GM19351 (cell line): ENCODE results near the gene CA6.
"Not testable (repeated sequence)": the region's sequence is repeated elsewhere in the genome, so short reads cannot be mapped to it uniquely, and the experiment has no call there.

Experiments used
- ATAC-seq: cut with Tn5 transposase; IDR thresholded peaks from one replicate; pipeline ENCODE4 v1.9.1; 2021; ENCODE audit warnings: mild to moderate bottlenecking, moderate library complexity; ENCODE audit not compliant: unreplicated experiment

CA6 gene

DNA sequence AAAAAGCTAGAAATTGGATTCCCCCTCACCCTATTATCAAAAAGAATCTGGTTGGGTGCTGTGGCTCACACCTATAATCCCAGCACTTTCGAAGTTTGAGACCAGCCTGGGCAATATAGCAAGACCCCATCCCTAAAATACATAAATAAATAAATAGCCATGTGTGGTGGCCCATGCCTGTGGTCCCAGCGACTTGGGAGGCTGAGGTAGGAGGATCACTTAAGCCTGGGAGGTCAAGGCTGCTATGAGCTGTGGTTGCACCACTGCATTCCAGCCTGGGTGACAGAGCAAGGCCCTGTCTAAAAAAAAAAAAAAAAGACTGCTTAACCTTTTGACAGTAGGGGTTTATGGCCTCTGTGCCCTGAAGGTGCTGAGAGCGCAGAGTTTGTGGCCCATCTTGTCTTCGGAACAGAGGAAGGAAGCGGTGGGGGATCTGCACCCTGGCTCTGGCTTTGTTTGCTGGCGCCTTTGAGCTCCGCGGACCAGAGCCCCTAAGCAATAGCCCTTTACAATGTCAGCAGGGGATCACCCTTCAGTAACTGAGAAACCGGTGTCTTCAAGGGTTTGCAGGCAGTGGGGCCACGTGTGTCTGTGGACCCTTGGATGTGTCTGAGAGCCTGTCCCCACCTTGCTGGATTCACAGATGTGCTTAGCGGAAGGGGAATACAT is 58.5 kb downstream of the CA6 start:
- no peak for ATAC-seq

DNA sequence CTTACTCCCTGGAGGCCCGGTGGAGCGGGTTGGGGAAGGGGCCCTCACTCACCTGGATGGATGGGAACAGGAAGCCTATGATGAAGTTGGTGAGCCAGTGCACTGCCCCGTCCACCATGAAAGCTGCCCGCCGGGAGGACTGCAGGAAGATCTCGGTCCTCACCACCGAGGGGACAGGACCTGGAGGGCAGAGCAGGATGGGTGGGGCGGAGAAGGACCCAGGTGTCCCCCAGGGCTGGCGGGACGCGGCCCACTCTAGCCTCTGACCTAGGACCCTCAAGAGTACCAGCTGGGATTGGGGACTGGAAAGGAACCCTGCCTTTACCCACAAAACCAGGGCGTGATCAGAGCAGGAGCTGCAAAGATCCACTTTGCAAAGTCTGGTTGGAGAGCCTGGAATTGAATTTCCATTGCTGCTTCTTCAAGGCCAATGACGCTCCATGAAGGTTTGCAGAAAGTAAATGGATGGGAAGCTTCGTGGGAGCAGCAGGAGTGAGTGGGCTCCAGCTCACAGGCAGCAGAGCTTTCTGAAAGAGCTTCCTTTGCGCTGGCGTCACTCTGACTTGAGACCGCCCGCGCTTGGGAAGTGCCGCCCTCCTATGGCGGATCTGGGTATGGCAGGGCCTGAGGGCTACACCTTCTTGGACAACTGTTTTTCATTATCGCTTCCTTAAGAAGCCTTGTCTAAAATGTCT is 59.2 kb downstream of the CA6 start:
- ATAC-seq: peak; percentile 55

DNA sequence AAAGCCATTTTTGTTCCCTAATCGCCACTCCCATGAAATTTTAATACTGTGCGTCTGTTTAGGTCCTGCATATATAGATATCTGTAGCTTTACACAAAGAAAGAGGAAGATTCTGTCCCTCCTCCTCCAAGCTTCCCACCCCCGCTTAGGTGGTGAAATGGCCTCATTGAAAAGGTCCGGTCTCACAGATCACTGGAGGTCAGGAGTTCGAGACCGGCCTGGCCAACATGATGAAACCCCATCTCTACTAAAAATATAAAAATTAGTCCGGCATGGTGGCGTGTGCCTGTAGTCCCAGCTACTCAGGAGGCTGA is 59.7 kb downstream of the CA6 start:
- ATAC-seq: no peak

DNA sequence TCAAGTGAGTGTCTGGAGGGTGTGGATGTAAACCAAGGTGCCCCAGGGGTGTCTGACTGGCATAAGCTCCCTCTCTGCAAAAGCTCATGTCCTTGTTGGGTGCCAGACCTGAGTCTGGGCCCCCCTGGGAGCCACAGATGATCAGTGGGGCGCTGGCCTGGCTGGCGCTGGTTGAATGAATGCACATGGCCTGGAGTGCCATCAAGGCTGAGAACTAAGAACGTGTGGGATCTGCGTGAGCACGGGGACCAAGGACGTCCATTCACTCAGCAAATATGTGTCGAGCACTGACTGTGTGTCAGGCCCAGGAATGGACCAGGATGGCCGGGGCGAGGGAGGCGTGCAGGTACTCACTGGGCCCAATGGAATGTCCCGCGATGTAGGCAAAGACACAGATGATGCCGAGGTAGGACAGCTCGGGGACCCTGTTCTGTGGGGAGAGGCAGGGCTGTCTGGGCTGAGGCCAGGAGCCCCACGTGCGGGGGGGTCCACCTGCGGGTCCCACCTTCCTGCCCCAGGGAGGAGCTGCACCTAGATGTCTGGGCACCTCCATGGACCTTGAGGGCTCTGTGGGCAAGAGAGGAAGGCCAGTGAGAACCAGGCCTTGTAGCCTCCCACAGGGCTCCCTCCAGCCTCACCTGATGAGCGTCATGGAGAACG is 61.4 kb downstream of the CA6 start:
- no peak for ATAC-seq

DNA sequence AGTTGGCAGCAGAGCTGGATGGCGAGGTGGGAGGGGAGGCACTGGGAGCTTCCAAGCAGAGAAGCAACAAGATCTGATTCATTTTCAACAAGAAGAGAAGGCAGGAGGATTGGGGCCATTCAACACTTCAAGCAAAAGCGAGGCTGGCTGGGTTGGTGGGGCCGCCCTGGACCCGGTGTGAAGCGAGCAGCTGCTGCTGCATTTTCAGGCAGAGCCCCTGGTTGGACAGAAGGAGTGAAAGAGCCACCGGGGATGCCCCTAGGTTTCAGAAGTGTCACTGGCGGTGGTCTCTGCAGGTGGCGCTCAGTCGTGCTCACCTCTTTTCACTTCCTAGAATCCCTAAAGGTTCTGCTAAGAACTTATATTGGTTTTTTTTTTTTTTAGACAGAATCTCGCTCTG is 62.6 kb downstream of the CA6 start:
- peak; percentile 51 for ATAC-seq

DNA sequence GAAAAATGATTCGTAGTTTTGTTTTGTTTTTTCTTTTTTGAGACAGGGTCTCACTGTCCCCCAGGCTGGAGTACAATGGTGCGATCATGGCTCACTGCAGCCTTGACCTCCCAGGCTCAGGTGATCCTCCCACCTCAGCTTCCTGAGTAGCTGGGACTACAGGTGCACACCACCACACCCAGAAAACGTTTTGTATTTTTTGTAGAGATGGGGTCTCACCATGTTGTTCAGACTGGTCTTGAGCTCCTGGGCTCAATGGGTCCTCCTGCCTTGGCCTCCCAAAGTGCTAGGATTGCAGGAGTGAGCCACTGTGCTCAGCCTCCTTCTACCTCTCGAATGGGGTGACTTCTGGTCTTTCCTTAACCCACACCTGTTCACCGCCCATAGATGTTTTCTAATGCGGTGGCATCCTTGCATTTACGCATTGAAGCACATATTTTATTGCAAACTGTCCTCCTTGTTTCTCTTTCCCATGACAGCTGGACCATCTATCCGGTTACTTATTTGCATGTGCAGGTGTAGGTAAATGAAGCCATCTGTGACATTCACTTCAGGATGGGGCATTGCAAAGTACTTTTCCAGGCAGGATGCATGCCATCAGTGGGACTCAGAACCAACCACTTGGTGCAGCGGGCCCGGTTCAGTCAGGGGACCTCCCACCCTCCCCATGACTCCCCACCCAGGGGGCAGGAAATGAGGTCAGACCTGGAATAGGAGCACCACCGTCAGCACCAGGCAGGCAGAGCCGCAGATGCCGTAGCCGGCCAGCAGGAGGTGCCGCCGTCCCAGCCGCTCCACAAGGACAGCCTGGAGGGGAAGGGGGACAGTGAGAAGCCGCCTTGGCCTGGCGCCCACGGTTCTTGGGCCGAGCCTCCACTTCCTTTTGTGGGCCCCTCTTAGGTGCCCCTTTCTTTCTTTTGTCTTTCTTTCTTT is 64.0 kb downstream of the CA6 start:
- no peak for ATAC-seq

DNA sequence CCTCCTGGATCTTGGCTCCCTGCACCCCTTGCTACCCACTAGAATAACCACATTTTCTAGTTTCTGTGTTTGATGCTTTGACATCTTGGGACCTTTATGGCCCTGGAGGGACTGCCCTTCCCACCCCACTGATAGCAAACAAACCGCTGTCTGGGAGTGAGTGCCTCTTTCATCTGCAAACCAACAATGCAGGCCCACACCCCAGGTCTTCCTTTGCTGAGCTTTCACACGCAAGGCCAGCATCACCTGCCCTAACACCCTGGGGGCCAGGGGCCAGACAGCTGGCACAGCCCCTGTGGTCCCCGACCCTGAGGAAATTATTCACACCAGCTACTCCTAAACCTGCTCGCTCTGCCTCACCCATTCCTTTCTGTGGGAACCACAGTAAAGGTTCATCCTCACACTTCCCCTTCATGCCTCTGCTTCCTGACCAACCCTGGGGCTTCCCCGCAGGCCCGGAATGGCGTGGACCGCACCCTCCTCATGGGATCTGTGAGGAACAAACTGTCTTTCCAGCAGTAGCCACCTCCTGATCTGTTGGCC is 65.2 kb downstream of the CA6 start:
- no peak for ATAC-seq

DNA sequence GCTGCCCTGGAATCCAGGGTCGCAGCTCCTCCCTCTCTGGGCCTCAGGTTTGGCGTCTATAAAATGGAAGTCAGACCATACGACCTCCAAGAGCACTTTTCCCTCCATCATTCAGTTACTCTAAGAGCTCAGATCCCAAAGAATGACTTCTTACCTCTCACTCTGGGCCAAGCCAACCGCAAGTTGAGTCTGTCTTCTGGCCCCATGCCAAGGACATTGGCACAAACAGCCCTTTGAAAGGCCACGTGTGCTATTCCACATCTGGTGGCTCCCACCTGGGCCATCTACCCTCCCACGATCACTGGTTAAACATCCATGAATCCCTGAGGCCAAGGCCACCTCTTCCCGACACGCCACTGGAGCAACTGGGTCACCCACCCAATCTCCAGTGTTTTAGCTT is 68.2 kb downstream of the CA6 start:
- ATAC-seq: no peak

DNA sequence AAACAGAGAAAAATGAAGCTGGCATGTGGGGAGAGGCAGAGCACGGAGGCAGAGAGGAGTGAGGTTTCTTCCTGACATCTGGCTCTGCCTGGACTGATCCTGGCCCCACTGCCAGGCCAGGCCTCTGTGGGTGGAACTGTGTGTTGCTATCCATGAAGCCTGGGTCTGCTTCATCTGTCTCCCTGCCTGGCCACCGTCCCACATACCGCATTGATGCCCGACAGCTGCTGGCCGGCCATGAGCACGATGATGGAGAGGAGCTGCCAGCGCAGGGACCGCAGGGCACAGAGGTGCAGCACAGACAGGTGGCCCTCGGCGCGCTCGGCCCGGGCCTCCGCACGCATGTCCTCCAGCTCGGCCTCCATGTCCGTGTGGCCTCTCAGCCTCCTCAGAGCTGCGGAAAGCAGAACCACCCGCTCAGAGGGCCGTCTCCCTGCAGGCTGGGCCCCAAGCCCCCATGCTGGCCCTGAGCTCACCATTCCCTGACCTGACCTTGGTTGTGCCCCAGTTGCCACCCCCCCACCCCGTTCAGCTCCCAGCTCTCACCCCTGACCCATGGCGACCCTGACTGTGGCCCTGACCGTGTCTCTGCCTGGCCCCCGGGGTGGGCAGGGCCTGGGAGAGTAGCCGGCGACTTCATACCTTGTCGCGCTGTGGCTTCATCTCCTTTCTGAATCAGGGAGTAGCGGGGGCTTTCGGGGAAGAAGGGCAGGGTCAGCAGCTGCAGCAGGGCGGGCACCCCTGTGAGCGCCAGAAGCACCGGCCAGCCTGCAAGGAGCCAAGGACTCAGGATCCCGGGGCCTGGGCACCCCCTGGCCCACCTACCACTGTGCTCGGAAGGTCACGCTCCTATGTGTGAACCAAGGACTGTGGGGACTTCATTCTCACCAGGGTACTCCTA is 69.1 kb downstream of the CA6 start:
- no peak for ATAC-seq

DNA sequence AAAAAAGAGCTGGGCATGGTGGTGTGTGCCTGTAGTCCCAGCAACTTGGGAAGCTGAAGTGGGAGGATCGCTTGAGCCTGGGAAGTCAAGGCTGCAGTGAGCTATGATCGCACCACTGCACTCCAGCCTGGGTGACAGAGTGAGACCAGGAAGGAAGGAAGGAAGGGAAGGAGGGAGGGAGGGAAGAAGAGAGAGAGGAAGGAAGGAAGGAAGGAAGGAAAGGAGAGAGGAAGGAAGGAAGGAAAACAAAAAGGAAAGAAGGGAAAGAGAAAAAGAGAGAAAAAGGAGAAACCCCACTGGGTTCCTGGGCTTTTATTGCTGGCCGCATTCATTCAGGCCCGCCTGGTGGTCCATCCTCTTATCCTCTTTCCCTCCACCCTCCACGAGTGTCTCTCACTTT is 70.8 kb downstream of the CA6 start:
- no peak for ATAC-seq

DNA sequence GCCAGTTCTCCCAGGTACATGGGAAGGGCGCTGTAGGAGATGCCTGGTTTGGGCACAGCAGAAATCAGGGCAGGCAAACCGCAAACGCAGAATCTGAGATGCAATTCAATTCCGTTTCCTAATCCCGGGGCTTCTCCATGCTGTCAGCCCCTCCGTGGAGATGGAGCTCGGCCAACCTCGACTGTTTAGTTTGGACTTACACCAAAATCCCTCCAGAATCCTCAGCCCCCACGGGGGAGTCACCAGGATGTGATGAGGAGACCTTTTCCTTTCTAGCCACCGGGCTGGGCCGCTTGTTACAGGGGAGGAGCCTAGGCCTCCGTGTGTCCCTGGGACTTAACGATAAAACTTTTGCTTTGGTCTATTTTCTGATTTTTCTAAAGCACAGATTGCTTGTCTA is 72.7 kb downstream of the CA6 start:
- ATAC-seq: no peak

DNA sequence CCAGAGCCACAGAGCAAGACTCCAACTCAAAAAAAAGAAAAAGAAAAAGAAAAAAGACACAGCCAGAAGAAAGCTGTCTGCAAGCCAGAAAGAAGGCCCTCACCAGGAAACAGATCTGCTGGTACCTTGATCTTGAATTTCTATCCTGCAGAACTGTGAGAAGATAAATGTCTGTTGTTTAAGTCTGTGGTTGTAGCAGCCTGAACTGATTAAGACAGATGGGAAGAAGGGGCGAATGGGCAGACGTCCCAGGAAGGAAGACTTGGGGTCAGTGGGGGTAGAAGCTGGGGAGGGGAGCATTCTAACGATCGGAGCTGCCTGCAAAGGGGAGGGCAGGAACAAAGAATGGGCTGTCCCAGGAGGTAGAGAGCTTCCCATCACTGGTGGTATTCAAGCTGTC is 74.2 kb downstream of the CA6 start:
- no peak for ATAC-seq

DNA sequence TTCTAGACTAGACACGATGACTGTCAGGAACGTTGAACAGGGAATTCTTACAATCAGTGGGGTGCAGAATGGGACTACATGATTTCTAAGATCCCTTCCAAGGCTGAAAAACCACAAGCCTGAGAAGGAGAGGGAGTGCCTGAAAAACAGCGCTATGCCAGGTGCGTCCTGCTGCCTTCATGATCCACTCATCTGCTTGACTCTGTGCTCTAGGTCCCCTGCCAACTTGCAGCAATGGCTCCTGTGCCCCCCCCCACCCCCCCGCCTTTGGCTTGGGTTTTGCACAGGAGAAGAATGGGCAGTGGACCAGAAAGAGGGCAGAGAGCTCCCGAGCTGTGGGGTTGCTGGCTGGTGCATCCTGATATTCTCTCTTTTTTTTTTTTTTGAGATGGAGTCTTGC is 74.6 kb downstream of the CA6 start:
- no peak for ATAC-seq

DNA sequence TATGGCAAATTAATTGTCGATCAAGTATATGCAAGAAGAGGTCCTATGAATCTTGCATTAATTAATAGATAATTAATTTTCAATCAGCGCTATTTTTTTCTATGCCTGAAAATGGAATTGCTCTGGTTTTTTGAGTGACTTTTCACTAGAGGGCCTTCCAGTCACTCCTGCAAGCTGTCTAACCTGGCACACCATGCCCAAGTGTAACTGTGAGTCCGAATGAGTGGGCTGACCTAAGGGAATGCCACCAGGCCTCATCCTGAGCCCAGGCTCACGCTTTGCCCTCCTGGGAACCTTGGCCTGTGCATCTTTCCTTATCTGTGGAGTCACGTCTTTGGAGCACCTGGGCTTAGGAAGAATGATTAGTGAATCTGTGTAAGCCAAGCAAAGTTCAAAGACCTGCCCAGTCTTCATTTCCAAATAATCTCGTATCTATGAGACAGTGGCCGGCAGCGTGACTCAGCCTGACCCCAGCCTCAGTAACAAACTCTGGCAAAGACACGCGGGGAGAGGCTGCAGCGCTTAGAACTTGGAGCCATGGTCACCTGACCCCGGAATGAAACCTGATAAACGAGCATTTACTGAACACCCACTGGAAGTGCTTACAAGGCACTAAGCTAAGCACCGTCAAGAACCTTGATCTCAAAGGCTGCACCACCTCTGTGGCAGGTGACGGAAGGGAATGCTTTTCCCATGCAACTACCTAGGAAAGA is 76.5 kb downstream of the CA6 start:
- ATAC-seq: not testable (repeated sequence)

DNA sequence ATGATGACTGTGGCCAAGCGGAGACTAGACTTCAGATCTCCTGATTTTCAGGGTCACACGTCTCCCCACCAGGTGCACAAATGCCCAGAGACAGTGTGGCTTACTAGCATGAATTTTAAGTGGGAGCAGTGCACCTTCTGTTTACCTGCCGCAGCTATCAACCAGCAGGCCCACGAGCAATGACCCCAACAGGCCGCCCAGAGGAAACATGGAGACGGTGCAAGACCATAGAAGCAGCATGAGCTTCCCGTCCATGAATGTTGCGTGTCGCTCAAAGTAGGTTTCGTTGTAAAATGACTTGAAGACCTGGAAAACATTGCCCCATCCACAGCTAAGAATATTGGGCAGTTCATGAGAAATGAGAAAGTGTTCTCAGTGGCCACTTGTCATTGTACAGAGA is 77.1 kb downstream of the CA6 start:
- ATAC-seq: no peak
